HG03442 (cell line): ENCODE measurements around the gene TBL2.
"Not testable (repeated sequence)": the region's sequence is repeated elsewhere in the genome, so short reads cannot be mapped to it uniquely, and the experiment has no call there.

ENCODE experiments used
- ATAC-seq: cut with Tn5 transposase; IDR thresholded peaks from one replicate; pipeline ENCODE4 v1.9.1; 2021; ENCODE audit warnings: mild to moderate bottlenecking, moderate library complexity; ENCODE audit not compliant: unreplicated experiment

TBL2 gene

GRCh38 chr7:73606801-73607691 is 28.7 kb upstream of the TBL2 start:
- ATAC-seq, result no peak

- no peak for ATAC-seq
Measured at GRCh38 chr7:73605601-73606220, 27.3 kb upstream of the TBL2 start.

GRCh38 chr7:73602721-73603651 is 24.6 kb upstream of the TBL2 start:
- ATAC-seq, result no peak

GRCh38 chr7:73599916-73600315 is 21.5 kb upstream of the TBL2 start:
- no peak for ATAC-seq

- no peak for ATAC-seq
Measured at GRCh38 chr7:73599151-73599882, 20.9 kb upstream of the TBL2 start.

GRCh38 chr7:73597978-73598782 is 19.8 kb upstream of the TBL2 start:
- ATAC-seq, result no peak

- ATAC-seq, result no peak
Measured at GRCh38 chr7:73596191-73597065, 18.0 kb upstream of the TBL2 start.

- no peak for ATAC-seq
Measured at GRCh38 chr7:73595358-73595757, 17.0 kb upstream of the TBL2 start.

GRCh38 chr7:73593207-73594045 is 15.0 kb upstream of the TBL2 start:
- no peak for ATAC-seq

GRCh38 chr7:73586911-73587310 is 8.5 kb upstream of the TBL2 start:
- no peak for ATAC-seq

- ATAC-seq, result no peak
Measured at GRCh38 chr7:73585196-73585595, 6.8 kb upstream of the TBL2 start.

- ATAC-seq, result no peak
Measured at GRCh38 chr7:73582664-73583202, 4.4 kb upstream of the TBL2 start.

- ATAC-seq, result not testable (repeated sequence)
Measured at GRCh38 chr7:73581006-73581405, 2.6 kb upstream of the TBL2 start.

- ATAC-seq, result peak; percentile 5
Measured at GRCh38 chr7:73577627-73578341, 595 bp downstream of the TBL2 start.

GRCh38 chr7:73573791-73574190 is 4.6 kb downstream of the TBL2 start:
- ATAC-seq, result no peak

GRCh38 chr7:73573276-73573675 is 5.1 kb downstream of the TBL2 start:
- ATAC-seq, result no peak

GRCh38 chr7:73572767-73573186 is 5.6 kb downstream of the TBL2 start:
- no peak for ATAC-seq
